Osteocyte (in vitro differentiated cells): Measurements from ENCODE around the gene NHERF2. TPM values are rescaled to one million over a fixed set of nuclear protein-coding genes. Genes with fewer than 3 reads are reported as not detected.
"Not testable (repeated sequence)": the region's sequence is repeated elsewhere in the genome, so short reads cannot be mapped to it uniquely, and the experiment has no call there.

Experiments used
- DNase-seq: peaks from one replicate; pipeline ENCODE4 v3.0.0; 2021; ENCODE audit warnings: mixed read lengths; ENCODE audit not compliant: unreplicated experiment; ENCODE audit errors: extremely low spot score
- H3K27ac Mint-ChIP-seq: one replicate; pipeline ENCODE4 v1.8.0; 2021; ENCODE audit warnings: mild to moderate bottlenecking, mixed read lengths; ENCODE audit not compliant: unreplicated experiment
- H3K27me3 Mint-ChIP-seq: one replicate; pipeline ENCODE4 v1.8.0; 2021; ENCODE audit warnings: mixed read lengths; ENCODE audit not compliant: unreplicated experiment
- H3K36me3 Mint-ChIP-seq: one replicate; pipeline ENCODE4 v1.8.0; 2021; ENCODE audit warnings: mixed read lengths; ENCODE audit not compliant: unreplicated experiment
- H3K4me1 Mint-ChIP-seq: one replicate; pipeline ENCODE4 v1.8.0; 2021; ENCODE audit warnings: mixed read lengths; ENCODE audit not compliant: unreplicated experiment
- H3K4me3 Mint-ChIP-seq: one replicate; pipeline ENCODE4 v1.8.0; 2021; ENCODE audit warnings: mild to moderate bottlenecking, moderate library complexity, mixed read lengths; ENCODE audit not compliant: unreplicated experiment
- H3K9me3 Mint-ChIP-seq: one replicate; pipeline ENCODE4 v1.8.0; 2021; ENCODE audit warnings: mixed read lengths; ENCODE audit not compliant: unreplicated experiment
- CTCF ChIP-seq: fragments of 200-600 bp; sonication (generic); IDR thresholded peaks from 2 replicates; pipeline ENCODE4 v1.5.0; 2021; ENCODE audit warnings: antibody characterized with exemption, mild to moderate bottlenecking, moderate library complexity
- total RNA-seq: library from RNA; stranded (reverse); gene quantifications from 2 replicates; pipeline ENCODE4 v1.2.1, GENCODE V29; 2021

Gene NHERF2
- total RNA-seq, 1 donor from 2014 or later = 146 TPM

GRCh38 chr16:2031081-2031577 lies 4.4 kb downstream of the NHERF2 start:
- H3K4me3 Mint-ChIP-seq = no peak overlapping the region
- H3K4me1 Mint-ChIP-seq = peaks cover 67% of the 10 kb centered on the region
- no peak for DNase-seq
- no peaks in the 10 kb centered on the region for H3K27me3 Mint-ChIP-seq
- TF ChIP-seq CTCF = no peak
- H3K27ac Mint-ChIP-seq = peak overlapping the region; percentile 88
- H3K36me3 Mint-ChIP-seq = peaks cover 1% of the 10 kb centered on the region
- H3K9me3 Mint-ChIP-seq = no peaks in the 10 kb centered on the region

- H3K4me3 Mint-ChIP-seq = peak overlapping the region; percentile 44
- H3K36me3 Mint-ChIP-seq = peaks cover 3% of the 10 kb centered on the region
- H3K9me3 Mint-ChIP-seq = no peaks in the 10 kb centered on the region
- peaks cover 80% of the 10 kb centered on the region for H3K4me1 Mint-ChIP-seq
- no peak for DNase-seq
- peak overlapping the region; percentile 88 for H3K27ac Mint-ChIP-seq
- no peak for TF ChIP-seq CTCF
- no peaks in the 10 kb centered on the region for H3K27me3 Mint-ChIP-seq
Observed at GRCh38 chr16:2032285-2033056, 5.8 kb downstream of the NHERF2 start.

GRCh38 chr16:2033057-2033908 lies 6.6 kb downstream of the NHERF2 start:
- Mint-ChIP-seq H3K9me3 (no peaks in the 10 kb centered on the region), H3K36me3 (peaks cover 3% of the 10 kb centered on the region), H3K4me3 (peak overlapping the region; percentile 60), H3K27me3 (no peaks in the 10 kb centered on the region), H3K27ac (peak overlapping the region; percentile 93), H3K4me1 (peaks cover 81% of the 10 kb centered on the region)
- peak; percentile 91 for DNase-seq
- no peak for TF ChIP-seq CTCF

GRCh38 chr16:2033909-2034695 lies 7.4 kb downstream of the NHERF2 start:
- peak overlapping the region; percentile 93 for H3K27ac Mint-ChIP-seq
- not testable (repeated sequence) for H3K9me3 Mint-ChIP-seq, H3K36me3 Mint-ChIP-seq, H3K27me3 Mint-ChIP-seq, DNase-seq
- H3K4me3 Mint-ChIP-seq = peak overlapping the region; percentile 60
- peaks cover 79% of the 10 kb centered on the region for H3K4me1 Mint-ChIP-seq

GRCh38 chr16:2034696-2035430 lies 8.2 kb downstream of the NHERF2 start:
- peak overlapping the region; percentile 89 for H3K27ac Mint-ChIP-seq
- peaks cover 82% of the 10 kb centered on the region for H3K4me1 Mint-ChIP-seq
- peaks cover 2% of the 10 kb centered on the region for H3K36me3 Mint-ChIP-seq
- no peaks in the 10 kb centered on the region for H3K27me3 Mint-ChIP-seq
- no peaks in the 10 kb centered on the region for H3K9me3 Mint-ChIP-seq
- no peak for TF ChIP-seq CTCF
- H3K4me3 Mint-ChIP-seq = peak overlapping the region; percentile 32
- no peak for DNase-seq
